ENCODE data around the gene FAM222A.

- TF ChIP-seq POLR2AphosphoS5 (IDR thresholded peaks at IDR 0.05) (no peak), CTCF (IDR thresholded peaks at IDR 0.05) (no peak), EP300 (IDR thresholded peaks at IDR 0.05) (no peak), POLR2A (IDR thresholded peaks at IDR 0.05) (no peak)
Observed at GRCh38 chr12:109731806-109732205, 18.2 kb downstream of the FAM222A start.

Data from gastroesophageal sphincter (tissue), 3 donors.